ENCODE measurements around the gene LRSAM1.

The LRSAM1 gene

GRCh38 chr9:127504887-127505251 lies 53.6 kb downstream of the LRSAM1 start:
- in situ Hi-C loops (cut with MboI; ENCODE audit: low pct_unique_long_range_greater_than_20kb, low sequenced_read_pairs, unreplicated experiment) = no loop called here
- no peak for TF ChIP-seq CTCF (IDR thresholded peaks at IDR 0.05; ENCODE audit: extremely low read depth, insufficient read depth, missing control alignments)

GRCh38 chr9:127505396-127506116 lies 54.2 kb downstream of the LRSAM1 start:
- in situ Hi-C loops (cut with MboI; ENCODE audit: low pct_unique_long_range_greater_than_20kb, low sequenced_read_pairs, unreplicated experiment) = no loop called here
- TF ChIP-seq CTCF (IDR thresholded peaks at IDR 0.05; ENCODE audit: extremely low read depth, insufficient read depth, missing control alignments) = peak; percentile 61
- DNase-seq (ENCODE audit: low spot score) = peak; percentile 72

More at GRCh38 chr9:127504887-127505251, 53.6 kb downstream of the LRSAM1 start:
- DNase-seq (ENCODE audit: low spot score) = no peak

GRCh38 chr9:127506117-127506813 lies 55.0 kb downstream of the LRSAM1 start:
- no peak for DNase-seq (ENCODE audit: low spot score)
- TF ChIP-seq CTCF (IDR thresholded peaks at IDR 0.05; ENCODE audit: extremely low read depth, insufficient read depth, missing control alignments) = no peak
- in situ Hi-C loops (cut with MboI; ENCODE audit: low pct_unique_long_range_greater_than_20kb, low sequenced_read_pairs, unreplicated experiment) = no loop called here

- TF ChIP-seq CTCF (IDR thresholded peaks at IDR 0.05; ENCODE audit: extremely low read depth, insufficient read depth, missing control alignments) = no peak
- in situ Hi-C loops (cut with MboI; ENCODE audit: low pct_unique_long_range_greater_than_20kb, low sequenced_read_pairs, unreplicated experiment) = no loop called here
- DNase-seq (ENCODE audit: low spot score) = no peak
These were observed 55.8 kb downstream of the LRSAM1 start for GRCh38 chr9:127506814-127507750.

- in situ Hi-C loops (cut with MboI; ENCODE audit: low pct_unique_long_range_greater_than_20kb, low sequenced_read_pairs, unreplicated experiment) = no loop called here
- no peak for DNase-seq (ENCODE audit: low spot score)
- no peak for TF ChIP-seq CTCF (IDR thresholded peaks at IDR 0.05; ENCODE audit: extremely low read depth, insufficient read depth, missing control alignments)
These were observed 56.7 kb downstream of the LRSAM1 start for GRCh38 chr9:127507751-127508648.

All from GM13977 (cell line).